ENCODE measurements around the gene SSB.
A peak's percentile ranks its signal among the peaks of the same experiment; 100 is the strongest.
"Not testable (repeated sequence)": the region's sequence is repeated elsewhere in the genome, so short reads cannot be mapped to it uniquely, and the experiment has no call there.

Gene SSB

DNA sequence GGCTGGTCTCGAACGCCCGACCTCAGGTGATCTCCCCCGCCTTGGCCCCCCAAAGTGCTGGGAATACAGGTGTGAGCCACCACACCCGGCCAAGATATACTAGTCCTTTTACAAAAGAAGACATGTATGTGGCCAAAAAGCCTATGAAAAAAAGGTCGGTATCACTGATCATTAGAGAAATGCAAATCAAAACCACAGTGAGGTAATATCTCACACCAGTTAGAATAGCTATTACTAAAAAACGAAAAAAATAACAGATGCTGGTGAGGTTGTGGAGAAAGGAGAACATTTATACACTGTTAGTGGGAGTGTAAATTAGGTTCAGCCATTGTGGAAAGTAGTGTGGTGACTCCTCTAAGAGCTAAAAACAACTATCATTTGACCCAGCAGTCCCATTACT is 38.7 kb upstream of the SSB start:
- no peak overlapping the region for H3K4me3 ChIP-seq (ENCODE audit: low read depth, low read length)
- no peak for DNase-seq (ENCODE audit: low read depth)
- TF ChIP-seq, protein P1, sequence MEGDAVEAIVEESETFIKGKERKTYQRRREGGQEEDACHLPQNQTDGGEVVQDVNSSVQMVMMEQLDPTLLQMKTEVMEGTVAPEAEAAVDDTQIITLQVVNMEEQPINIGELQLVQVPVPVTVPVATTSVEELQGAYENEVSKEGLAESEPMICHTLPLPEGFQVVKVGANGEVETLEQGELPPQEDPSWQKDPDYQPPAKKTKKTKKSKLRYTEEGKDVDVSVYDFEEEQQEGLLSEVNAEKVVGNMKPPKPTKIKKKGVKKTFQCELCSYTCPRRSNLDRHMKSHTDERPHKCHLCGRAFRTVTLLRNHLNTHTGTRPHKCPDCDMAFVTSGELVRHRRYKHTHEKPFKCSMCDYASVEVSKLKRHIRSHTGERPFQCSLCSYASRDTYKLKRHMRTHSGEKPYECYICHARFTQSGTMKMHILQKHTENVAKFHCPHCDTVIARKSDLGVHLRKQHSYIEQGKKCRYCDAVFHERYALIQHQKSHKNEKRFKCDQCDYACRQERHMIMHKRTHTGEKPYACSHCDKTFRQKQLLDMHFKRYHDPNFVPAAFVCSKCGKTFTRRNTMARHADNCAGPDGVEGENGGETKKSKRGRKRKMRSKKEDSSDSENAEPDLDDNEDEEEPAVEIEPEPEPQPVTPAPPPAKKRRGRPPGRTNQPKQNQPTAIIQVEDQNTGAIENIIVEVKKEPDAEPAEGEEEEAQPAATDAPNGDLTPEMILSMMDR (conservative IDR thresholded peaks at IDR 0.05; ENCODE audit: low read depth, low read length): no peak

DNA sequence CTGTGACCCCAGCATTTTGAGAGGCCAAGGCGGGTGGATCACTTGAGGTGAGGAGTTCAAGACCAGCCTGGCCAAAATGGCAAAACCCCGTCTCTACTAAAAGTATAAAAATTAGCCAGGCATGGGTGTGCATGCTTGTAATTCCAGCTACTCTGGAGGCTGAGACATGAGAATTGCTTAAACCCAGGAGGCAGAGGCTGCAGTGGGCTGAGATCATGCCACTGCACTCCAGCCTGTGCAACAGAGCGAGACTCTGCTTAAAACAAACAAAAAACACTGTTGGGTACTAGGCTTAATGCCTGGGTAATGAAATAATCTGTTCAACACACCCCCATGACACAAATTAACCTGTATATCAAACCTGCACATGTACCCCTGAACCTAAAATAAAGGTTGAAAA is 37.9 kb upstream of the SSB start:
- DNase-seq (ENCODE audit: low read depth): not testable (repeated sequence)

DNA sequence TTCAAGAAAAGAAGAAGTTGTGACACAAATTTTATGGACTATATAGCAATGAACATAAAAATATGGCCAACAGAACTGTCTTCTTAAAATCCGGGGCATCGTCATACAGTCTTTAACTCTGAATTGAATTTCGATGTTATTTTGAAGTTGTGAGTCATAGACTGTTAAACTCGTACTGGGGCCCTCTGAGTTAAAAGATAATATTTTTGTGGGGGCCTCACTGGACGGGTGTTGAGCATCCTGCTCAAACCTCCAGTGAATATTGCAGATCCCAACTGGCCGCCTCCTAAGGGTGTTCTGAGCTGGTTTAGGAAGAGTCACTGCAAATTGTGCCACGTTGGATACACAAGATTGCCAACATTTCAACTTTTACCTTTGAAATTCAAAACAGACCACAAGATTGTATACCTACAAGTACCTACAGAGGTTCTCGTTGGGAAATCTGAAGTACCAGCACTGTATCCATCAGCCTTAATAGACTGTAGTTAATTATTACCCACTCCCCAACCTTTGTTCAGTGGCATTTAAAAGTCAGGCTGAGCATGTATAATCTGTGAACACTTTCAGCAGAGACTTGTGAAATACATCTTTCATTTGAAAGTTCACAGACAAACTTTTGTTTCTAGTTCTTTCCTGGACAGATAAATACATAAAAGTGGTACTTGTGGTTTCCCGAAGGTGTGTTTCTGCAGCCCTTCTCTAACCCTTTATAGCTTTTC is 37.3 kb upstream of the SSB start:
- TF ChIP-seq, protein P1 (conservative IDR thresholded peaks at IDR 0.05; ENCODE audit: low read depth, low read length): no peak
- DNase-seq (ENCODE audit: low read depth): no peak
- H3K4me3 ChIP-seq (ENCODE audit: low read depth, low read length): no peak overlapping the region

More for the DNA sequence above, 37.9 kb upstream of the SSB start:
- H3K4me3 ChIP-seq (ENCODE audit: low read depth, low read length): not testable (repeated sequence)

DNA sequence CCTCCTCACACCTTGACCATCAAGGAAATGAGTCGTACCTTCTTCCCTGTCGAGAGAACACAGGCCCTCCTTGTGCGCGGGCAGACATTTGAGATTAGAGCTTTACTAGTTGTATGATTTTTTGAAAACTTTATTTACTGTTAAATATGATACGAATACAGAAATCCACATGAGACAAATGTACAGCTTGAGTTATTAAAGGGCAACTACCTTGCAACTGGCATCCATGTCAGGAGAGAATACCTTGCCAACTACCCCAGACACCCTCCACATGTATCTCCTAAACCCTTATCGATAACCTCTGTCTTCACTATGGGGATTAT is 36.7 kb upstream of the SSB start:
- DNase-seq (ENCODE audit: low read depth): no peak
- TF ChIP-seq, protein P1 (conservative IDR thresholded peaks at IDR 0.05; ENCODE audit: low read depth, low read length): no peak
- no peak overlapping the region for H3K4me3 ChIP-seq (ENCODE audit: low read depth, low read length)

DNA sequence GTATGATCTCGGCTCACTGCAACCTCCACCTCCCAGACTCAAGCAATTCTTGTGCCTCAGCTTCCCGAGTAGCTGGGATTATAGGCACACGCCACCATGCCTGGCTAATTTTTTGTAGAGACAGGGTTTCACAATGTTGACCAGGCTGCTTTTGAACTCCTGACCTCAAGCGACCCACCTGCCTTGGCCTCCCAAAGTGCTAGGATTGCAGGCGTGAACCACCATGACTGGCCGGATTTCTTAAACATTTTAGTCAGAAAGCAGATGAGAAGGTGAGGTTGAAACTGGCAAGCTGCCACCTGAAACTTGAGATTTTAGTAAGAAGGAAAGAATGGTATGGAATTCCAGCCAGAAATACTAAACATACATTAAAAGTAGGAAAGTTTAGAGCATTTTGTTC is 33.1 kb upstream of the SSB start:
- peak; percentile 79 for DNase-seq (ENCODE audit: low read depth)
- TF ChIP-seq, protein P1 (conservative IDR thresholded peaks at IDR 0.05; ENCODE audit: low read depth, low read length): no peak
- H3K4me3 ChIP-seq (ENCODE audit: low read depth, low read length): no peak overlapping the region

DNA sequence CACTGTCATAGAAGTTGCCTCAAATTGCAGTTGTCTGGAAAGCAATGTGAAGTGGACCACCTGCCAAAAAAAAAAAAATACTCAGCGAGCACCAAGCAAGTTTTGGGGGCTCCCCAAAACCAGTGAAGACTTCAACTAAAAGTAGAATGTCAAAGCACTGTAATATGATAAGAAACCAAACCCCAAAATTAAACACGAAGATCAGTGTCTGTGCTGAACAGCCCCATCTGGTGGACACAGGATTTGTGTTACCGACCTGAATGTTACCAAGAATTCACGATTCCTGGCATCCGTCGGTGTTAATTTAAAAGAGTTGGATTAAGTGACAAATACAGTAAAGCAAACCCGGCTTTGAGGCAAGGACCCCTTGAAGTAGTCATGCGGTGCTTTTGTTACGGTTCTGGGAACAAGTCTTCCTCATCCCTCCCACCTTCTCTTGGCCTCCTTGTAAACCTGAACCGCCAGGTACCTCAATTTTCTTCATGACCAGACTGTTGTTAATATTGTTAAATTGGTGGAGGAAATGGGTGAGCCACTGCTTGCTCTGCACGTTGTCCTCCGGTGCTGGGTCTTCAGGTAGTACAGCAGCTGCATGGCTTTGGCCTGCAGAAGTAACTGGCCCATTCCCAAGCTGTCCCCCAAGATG is 31.3 kb upstream of the SSB start:
- TF ChIP-seq, protein P1 (conservative IDR thresholded peaks at IDR 0.05; ENCODE audit: low read depth, low read length): peak; percentile 80
- peak; percentile 85 for DNase-seq (ENCODE audit: low read depth)
- no peak overlapping the region for H3K4me3 ChIP-seq (ENCODE audit: low read depth, low read length)

DNA sequence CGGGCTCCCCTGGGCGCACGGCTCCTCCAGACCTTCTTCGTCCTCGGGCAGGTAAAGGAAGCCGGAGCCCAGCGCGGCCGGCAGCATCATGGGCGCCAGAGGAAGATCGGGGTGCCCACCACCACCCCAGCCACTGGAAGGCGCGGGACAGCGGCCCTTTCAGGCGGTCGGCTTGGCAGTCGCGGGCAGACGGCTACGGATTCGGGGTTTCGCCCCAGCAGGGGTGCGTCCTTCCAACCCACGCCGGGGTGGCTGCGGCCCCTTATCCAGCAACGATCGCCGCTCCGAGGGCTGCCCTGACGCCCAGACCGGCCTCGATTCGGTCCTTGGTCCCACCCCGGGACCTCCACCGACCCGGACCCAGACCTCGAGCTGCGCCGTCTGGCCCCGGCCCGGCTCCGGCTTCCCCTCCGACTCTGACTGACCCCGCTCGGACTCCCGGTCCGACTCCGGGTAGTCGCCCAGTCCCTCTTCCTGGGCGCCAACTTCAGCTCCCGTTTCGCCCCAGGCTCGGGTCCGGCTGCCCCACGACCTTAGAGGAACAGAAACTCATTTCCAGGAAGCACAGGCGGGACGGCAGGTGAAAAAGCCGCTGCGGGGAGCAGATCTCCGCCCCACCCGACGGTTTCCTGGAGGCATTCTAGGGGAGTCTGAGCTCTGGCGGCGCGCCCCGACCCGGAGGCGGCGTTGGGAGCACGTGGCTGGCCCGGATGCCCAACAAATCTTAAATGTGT is 30.2 kb upstream of the SSB start:
- TF ChIP-seq, protein P1 (conservative IDR thresholded peaks at IDR 0.05; ENCODE audit: low read depth, low read length): no peak
- H3K4me3 ChIP-seq (ENCODE audit: low read depth, low read length): peak overlapping the region; percentile 52
- DNase-seq (ENCODE audit: low read depth): no peak

All from choroid plexus epithelial cell (primary cell).